Activated CD4-positive, alpha-beta T cell treated with anti-CD3 and anti-CD28 coated beads for 24 hours (primary cell): ENCODE data around the gene FH.
A peak's percentile ranks its signal among the peaks of the same experiment; 100 is the strongest.

ENCODE experiments used
- DNase-seq, 2 donors: peaks; one replicate each; pipeline ENCODE4 v3.0.0-alpha.2; 2020; ENCODE audit warnings: low read depth in 2 of 2

The FH gene

DNA sequence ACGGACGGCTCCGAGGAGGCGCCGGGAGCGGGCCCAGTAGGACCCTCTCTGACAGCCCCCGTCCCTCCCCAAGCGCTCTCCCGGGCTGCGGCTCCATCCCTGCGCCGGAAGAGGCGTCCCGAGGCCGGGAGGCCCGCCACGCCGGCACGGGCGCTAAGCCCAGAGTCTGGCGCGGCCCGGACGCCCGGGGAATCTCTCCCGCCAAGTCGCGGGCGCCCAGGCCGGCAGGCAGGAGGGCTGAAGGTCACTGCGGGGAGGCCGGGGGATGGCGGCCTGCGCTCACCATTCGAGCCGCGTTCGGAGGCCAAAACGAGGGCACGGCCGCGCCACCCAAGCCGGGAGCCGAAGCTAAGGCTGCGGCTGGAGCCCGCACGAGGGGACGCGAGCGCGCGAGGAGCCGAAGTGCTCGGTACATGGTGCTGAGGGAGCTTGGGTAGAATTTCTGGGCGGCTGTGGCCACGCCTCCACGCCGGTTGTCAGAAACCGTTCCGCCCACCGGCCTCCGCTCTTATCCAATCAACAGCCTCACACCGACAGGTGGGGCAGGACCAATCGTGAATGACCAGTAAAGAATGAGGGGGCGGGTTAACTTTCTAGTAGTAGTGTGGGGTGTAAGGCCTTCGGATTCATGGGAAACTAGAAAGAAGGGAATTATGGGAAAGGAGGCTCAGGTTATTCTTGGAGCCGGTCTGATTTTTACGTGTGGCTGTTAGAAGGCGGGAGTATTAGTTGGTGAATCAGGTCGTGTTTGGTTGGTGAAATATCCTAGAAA, at the start of gene FH:
TSS of gene FH (minus strand) at position 448 of the 772 bp plus-strand sequence. CDS start at position 415, 33 bp downstream.
- peak; percentile 85 for DNase-seq

DNA sequence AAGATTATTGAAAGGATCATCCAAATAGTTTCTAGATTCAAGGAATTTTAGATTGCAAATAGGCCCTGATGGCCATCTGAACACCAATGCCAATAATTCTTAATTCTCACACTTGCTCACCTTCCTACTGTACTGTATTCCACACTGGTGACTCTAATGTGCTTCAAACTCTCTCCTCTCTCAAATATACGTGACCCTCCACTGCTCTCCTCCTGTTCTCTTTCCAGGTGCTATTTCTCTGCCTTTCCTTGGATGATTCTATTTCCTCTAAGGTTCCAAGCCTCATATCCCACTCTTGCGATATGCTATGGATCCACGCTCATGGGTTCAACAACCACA, 41.3 kb upstream of the FH start:
- DNase-seq = no peak

DNA sequence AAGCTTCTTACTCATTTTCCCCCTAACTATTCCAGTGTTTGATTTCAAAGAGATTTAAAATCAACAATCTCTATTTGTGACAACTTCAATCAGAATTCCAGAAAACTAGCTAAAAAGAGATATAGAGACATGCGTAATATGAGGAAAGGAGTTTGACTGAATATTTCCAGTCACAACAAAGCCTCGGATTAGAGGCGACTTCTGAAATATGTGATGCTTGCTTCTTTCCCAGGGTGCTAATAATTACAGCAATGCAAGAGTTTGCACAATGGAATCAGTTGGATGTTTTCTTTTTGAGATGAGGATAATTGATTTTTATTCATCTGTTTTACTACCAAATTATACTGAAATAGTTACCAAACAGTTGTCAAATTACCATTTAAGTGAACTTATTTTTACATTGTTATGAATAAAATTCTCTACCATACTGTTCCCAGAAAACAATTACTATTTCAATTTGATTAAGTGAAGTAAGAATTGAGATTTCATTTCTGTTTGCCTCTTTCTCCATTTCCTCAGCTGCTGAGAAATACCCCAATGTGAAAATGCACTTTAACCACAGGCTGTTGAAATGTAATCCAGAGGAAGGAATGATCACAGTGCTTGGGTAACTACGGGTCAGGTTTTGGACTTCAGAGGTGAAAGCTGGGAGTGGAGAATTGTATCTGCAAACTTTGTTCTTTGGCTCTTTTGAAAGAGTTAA, 40.7 kb upstream of the FH start:
- DNase-seq = no peak

DNA sequence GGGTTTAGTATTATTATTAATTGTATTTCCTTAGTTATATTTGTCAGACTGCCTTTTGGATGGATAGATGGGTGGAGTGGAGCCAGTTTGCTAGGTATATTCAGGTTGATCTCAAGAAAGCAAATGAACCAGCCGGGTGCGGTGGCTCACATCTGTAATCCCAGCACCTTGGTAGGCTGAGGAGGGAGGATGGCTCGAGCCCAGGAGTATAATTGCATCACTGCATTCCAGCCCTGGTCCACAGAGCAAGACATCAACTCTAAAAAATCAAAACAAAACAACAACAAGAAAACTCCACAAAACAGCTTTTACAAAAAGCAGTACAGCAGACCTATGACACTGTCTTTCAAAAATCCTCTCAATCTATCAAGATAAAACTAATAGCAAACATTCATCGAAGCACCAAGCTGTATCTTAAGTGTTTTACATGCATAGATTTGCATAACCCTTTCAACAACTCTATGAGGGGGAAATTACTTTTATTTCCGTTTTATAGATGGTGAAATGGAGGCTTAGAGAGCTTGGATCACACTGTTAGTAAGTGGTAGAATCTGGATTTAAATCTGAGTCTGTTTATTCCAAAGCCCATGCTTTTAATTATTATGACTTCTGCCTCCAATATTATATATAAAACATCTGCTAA, 38.1 kb upstream of the FH start:
- no peak for DNase-seq

DNA sequence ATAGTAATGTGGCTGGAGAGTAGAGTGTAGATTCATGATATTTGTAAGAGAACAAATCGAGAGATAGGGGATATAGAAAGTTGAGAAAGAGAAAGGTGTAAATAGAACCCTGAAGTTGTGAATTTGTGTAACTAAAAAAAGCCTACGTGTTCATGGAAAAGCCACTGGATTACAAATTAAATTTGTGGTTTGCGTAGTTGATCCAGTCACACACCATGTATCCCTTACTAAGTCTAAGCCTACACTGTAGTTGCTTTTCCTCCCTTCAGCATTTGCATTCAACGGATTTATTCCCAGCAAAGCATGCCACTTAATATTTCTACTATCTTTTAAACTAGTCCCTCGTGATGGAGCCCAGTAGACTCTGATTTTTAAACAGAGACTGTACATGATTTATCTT, 37.5 kb upstream of the FH start:
- no peak for DNase-seq

DNA sequence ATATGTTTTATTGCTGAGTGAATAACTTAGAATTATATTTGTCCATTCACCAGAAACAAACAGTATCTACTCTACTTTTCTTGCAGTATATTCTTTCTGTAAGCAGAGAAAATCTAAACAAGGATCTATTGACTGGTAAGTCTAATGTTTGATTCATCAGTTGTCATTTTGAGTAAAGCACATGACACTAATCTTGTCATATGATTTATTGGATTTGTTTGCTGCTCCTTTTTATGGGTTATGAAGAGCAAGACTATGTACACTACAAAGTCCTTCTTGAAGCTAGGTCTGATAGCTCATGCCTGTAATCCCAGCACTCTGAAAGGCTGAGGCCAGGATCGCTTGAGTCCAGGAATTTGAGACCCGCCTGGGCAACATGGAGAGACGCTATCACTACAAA, 36.0 kb upstream of the FH start:
- DNase-seq = no peak

DNA sequence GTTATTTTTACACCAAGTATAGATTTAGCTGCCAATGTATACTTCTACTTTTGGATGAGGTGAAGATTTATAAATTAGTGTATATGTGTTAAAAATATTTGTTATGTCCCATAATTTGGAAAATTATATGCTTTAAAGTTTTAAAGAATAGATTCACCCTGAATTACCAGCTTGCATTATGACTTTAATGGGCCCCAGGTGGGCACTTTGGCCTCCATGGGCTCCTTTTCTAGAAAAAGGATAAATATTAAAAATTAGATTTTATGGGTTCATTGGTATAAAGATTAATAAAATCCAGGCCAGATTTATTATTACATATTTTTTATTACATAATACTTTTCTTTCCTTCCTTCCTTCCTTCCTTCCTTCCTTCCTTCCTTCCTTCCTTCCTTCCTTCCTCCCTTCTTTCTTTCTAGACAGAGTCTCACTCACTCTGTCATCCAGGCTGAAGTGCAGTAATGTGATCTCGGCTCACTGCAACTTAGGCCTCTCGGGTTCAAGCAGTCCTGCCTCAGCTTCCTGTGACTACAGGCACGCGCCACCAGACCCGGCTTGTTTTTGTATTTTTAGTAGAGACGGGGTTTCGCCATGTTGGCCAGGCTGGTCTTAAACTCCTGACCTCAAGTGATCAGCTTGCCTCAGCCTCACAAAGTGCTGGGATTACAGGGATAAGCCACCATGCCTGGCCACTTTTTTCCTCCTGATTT, 34.5 kb upstream of the FH start:
- no peak for DNase-seq

DNA sequence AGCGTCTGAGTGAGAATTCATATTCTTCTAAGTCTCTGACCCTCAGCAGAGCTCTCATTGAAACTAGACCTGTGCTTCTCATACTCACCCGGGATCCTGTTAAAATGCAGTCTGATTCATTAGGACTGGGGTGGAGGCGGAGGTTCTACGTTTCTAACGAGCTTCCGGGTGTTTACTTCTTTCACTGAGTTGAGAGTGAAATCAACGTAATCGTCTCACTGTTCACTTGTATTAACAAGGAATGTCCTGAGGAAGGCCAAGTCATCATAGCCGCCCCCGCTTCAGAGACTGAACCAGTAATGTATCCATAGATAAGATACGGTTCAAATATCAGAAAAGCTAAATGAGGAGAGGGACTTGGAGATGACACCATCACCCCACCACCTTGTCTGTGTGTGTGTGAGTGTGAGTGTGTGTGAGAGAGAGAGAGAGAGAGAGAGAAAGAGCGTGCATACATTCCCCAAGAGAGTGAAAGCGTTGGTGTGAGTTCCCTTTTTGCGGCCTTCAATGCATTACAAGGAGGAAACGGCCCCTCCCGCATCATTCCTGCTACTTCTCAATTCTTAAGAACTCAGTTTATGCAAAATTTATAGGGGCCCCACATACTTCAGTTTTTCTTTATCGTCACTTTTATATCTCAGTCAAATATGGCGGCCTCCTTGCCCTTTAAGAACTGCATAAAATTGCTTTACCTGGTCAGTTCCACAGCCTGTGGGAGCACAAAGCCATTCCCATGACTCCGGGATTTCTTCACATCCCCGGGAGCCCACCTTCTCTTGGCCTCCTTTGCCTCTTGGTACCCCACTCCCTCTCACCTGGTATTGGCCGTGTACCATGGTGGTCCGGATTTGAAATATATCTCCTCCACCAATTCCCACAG, 32.4 kb upstream of the FH start:
- peak; percentile 7 to 37 for DNase-seq

DNA sequence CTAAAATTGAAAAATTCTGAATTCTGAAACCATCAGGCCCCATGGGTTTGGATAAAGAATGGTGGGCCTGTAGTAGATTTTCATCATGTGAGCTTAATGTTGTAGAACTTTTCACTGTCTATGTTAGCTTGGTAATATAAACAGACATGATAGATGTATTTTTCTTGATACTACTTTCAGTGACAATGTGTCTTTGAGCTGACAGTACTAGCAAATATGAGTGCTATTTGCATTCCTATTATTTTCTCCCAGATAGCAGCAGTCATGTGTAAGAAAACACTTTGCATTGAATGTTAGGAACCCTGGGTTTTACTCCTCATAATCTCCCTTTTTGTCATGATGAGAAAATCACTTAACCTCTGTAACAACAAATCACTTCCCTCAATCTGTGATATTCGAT, 30.8 kb upstream of the FH start:
- DNase-seq = no peak

DNA sequence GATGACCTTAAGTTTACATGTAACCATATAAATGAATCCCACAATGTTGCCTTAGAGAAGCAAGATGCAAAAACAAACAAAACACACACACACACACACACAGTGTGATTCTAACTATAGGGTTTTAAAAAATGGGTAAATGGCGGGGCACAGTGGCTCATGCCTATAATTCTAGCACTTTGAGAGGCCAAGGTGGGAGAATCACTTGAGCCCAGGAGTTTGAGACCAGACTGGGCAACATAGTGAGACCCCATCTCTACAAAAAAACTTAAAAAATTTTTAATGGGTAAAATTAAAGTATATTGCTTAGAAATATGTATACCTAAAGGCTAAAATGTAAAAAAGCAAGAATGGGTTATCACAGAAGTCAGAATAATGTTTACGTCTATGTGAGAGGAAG, 28.5 kb upstream of the FH start:
- DNase-seq = no peak

DNA sequence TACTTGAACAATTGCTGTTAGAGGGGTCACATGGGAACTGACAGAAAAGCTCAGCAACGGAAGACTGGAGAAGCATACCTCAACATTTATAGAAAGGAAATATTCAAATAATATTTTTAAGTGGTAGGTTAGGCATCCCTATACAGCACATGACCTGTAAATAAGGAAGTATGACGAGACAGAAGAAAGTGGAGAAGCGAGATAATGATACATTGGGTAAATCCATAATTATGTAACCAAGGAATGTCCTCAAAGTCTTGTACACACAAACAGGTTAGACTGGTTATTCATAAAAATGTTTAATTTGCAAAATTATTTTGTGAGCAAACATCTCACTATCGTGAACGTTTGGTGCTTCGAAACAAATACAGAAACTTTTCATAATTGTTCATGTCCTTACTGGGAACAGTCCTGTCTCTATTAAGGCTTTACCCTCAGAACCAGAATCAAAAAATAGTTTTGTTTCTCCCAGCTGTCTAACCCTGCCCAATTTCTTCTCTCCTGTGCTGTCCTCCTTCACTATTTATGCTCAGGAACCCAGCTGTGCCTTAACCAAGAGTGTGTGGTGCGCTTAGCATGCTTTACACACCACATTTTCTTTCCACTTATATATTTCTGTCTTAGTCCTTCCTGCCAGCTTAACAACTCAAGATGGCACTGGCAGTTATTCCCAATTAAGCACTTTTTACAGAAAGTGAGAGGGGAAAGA, 22.8 kb upstream of the FH start:
- DNase-seq = no peak

DNA sequence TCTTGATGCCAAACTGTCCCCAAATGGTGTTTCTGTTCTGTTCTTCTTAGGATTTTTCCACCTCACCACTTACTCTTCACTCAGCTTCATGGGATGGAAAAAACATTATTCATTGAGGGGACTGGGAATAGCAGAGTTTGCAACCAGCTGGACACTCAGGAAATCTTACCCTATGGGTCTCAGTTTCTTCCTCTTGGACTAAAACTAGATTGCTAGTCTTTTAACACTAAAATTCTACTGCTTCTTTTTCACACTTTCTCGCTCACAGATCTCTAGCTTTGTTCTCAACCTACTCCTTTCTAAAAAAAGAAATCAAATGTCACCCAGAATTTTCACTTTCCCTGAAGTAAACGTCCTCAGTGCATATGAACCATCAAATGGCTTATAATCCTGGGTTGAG, 17.4 kb upstream of the FH start:
- DNase-seq = no peak

DNA sequence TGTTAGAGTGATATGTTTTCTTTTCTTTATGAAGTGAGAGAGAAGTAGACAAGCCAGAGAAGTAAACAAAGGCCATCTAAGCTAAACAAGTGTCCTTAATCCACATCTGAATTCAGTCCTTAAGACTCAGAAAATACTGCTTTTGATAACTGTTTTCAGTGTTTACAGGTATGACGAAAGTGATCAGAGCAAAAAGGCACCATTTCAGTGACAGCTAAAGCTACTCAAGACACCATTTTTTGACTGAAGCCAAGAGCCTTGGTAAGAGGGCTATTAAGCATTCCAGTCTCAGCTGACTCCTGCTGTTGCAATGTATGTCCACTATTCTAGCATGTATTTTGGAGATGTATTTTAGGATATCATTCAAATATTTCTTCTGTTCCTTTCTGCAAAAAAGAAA, 16.7 kb upstream of the FH start:
- no peak for DNase-seq

DNA sequence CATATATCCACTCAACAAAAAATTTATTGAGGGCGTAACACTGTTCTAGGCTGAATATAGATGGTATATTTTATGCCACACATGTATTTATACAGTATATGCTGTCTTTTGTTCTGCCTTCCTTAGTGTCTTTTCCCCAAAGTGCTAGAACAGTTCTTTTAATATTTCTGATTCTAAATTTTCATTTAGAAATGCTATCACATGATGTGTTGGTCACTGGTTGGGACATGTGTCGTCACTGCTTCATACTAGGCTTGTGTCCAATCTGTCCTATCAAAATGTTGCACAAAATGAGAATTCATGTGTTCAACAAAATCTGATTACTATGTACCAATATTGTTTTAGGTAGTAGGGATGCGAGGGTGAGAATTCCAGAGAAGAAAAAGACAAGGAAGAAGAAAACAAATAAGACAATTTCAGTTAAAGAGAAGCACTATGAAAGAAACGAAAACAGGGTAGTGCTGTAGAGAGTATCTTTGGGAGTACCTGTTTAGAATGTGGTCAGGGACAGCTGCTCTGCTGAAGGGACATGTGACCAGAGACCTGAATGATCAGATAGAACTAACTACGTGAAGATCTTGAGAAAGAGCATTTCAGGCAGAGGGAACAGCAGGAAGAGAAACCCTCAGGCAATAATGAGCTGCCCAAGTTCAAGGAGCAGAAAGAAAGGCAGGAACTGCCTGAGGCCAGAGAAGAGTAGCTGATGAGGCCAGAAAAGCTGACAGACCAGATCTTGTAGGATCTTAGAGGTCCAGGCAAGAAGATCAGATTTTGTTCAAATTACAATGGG, 14.0 kb upstream of the FH start:
- DNase-seq = no peak

DNA sequence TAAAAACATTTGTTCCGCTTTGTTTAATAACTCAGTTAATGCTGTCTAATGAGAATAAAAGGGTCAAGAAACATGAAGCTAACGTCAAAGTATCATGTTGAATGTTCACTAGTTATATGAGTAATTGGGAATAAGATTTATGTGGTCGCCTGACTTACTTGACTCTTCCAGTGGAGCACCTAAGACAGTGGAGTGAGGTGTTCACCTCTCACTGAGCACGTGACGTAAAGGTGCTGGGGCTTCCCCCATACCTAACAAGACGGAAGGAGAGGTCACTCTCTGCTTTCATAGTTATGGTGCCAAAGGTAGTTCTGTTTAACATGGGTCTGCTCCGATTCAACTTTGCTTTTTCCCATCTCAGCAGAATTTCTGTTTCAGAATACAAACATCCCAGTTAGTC, 13.3 kb upstream of the FH start:
- no peak for DNase-seq

DNA sequence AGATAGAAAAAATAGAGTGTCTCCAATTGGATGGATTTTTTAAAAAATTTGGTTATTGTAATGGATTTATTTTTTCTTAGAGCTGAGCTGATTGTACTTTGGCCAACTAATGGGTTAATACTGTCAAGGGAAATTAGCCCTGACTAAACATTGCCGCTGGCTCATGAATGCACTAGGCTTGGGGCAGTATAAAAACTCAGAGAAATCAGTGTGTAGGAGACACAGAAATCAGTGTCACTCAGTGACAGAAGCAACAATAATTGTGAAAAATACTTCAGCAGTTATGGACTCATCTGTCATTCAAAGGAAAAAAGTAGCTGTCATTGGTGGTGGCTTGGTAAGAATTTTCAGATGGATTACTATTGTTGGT, 12.6 kb upstream of the FH start, which contains the start of gene KMO:
TSS of gene KMO (plus strand) at position 217 of the 370 bp plus-strand sequence. CDS start at position 284, 67 bp downstream.
- no peak for DNase-seq

DNA sequence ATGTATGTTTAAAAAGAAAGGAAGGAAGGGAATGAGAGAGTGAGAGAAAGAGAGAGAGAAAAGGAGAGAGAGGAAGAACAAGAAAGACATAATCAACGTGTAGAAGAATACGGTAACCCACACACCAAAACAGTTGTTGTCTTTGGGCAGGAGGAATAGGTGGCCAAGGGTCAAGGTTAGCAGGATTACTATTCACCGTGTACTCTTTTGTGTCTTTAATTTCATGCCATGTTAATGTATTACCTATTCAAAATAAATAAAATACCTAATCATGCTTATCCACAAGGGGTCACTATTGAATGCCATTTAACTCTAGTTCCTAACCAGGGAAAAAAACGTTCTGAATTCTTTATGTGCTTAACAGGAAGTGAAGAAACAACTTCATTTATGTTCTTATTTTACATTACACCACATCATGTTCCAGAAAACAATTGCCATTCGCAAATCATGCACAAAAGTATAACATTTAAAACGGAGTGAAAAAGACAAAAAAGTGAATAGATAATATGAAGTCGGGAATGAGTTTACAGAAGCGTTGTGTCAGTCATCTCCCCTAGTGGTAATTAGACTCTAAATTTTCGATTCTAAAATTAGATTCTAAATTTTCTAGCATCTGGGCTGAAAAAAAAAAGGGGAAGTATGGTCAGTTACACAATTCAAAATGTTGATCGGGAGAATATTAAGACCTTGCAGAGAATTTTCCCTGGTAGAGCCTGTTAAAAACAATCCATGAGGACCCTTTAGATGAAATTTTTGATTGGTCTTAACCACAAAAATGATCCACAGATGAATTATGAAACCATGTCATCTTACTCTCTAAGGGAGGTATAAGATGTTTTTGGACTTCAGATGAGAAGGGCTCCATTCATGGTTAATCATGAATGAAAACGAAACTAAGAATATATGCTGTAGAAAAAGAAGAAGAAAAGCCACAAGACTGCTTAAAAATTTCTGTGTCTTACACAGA, 11.9 kb upstream of the FH start:
- no peak for DNase-seq

DNA sequence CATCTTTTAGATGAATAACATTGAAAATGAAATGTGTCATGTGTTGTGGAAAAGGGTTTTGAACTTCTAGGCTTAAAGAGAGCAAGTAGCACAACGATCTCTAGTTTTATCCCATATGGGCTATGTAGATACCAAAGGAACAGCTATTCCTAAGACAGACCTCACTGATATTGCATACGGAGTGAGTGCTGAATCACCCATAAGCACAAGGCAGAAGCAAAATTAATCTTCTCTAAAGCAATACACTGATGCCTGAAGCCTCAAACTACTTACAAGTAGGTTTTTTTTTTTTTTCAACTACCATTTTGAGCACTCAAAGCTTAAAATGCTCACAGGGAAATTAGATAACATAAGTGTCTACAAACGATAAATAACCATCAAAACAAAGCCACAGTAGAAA, 7.6 kb upstream of the FH start:
- DNase-seq = no peak

DNA sequence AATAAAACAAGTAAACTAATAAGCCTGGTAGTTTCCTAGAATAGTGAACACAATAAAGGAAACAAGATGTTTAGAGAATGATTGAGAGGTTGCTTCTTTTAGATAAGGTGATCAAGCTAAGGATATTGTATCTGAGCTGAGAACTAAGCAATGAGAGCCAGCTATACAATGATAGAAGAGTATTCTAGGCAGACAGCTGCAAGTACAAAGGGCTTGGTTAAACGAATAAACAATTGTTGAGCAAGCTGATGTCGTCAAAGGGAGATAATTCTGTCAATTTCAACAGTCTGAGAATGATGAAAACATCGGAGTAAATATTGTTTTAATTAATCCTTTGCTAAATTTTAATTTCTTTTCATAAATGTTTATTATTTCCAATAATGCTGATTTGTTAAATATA, 5.5 kb upstream of the FH start:
- DNase-seq = no peak
